HG03159 (cell line): Measurements from ENCODE around the gene PCYT2.
A peak's percentile ranks its signal among the peaks of the same experiment; 100 is the strongest.

Source experiments
- ATAC-seq: cut with Tn5 transposase; IDR thresholded peaks from one replicate; pipeline ENCODE4 v1.9.1; 2021; ENCODE audit warnings: mild to moderate bottlenecking, moderate library complexity; ENCODE audit not compliant: unreplicated experiment

The PCYT2 gene

GRCh38 chr17:81902023-81902652 is 9.1 kb downstream of the PCYT2 start, which contains the start of gene NPB:
TSS of gene NPB (plus strand) at chr17:81902238. CDS start at chr17:81902278, 40 bp downstream.
- ATAC-seq = no peak

- no peak for ATAC-seq
Observed at GRCh38 chr17:81901167-81902022, 9.8 kb downstream of the PCYT2 start.

- no peak for ATAC-seq
Observed at GRCh38 chr17:81900181-81900820, 10.9 kb downstream of the PCYT2 start.

- ATAC-seq = no peak
Observed at GRCh38 chr17:81899514-81900166, 11.6 kb downstream of the PCYT2 start.

GRCh38 chr17:81898885-81899284 is 12.3 kb downstream of the PCYT2 start:
- no peak for ATAC-seq

GRCh38 chr17:81898029-81898866 is 13.0 kb downstream of the PCYT2 start:
- no peak for ATAC-seq

GRCh38 chr17:81895400-81895799 is 15.8 kb downstream of the PCYT2 start:
- no peak for ATAC-seq

- no peak for ATAC-seq
Observed at GRCh38 chr17:81891303-81891552, 20.0 kb downstream of the PCYT2 start.

GRCh38 chr17:81890447-81891302 is 20.5 kb downstream of the PCYT2 start:
- ATAC-seq = peak; percentile 11

GRCh38 chr17:81889602-81890001 is 21.6 kb downstream of the PCYT2 start:
- ATAC-seq = no peak

GRCh38 chr17:81888988-81889595 is 22.1 kb downstream of the PCYT2 start:
- no peak for ATAC-seq

GRCh38 chr17:81888105-81888987 is 22.9 kb downstream of the PCYT2 start:
- no peak for ATAC-seq

GRCh38 chr17:81885869-81886548 is 25.2 kb downstream of the PCYT2 start:
- ATAC-seq = no peak

GRCh38 chr17:81885454-81885853 is 25.7 kb downstream of the PCYT2 start:
- ATAC-seq = no peak

GRCh38 chr17:81884968-81885367 is 26.2 kb downstream of the PCYT2 start:
- ATAC-seq = no peak

- no peak for ATAC-seq
Observed at GRCh38 chr17:81884520-81884919, 26.7 kb downstream of the PCYT2 start.

- ATAC-seq = no peak
Observed at GRCh38 chr17:81879121-81879520, 32.1 kb downstream of the PCYT2 start.

GRCh38 chr17:81878294-81878693 is 32.9 kb downstream of the PCYT2 start:
- ATAC-seq = no peak
